ENCODE data around the gene ZFAND2A.

The ZFAND2A gene

DNA sequence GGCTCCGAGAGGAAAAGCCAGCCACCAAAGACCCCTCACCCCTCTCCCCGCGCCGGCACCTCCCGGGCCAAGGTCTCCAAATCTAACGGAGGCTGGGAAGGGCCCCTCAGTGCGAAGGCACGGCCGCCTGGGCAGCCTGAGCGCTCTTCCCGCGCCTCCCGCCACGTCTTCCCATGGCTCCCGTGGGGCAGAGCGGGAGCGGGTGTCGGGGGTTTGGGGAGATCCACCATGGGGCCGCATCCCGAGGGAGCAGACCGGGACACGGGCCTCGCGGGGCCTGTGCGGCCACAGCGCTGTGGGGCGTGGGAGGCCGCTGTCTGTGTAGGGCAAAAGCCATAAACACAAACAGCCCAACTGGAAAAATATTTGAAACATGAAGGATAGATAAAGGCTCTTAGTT lies 49.6 kb downstream of the ZFAND2A start:
- DNase-seq (ENCODE audit: extremely low read depth in 1 of 2, low read depth in 1 of 2): no peak

DNA sequence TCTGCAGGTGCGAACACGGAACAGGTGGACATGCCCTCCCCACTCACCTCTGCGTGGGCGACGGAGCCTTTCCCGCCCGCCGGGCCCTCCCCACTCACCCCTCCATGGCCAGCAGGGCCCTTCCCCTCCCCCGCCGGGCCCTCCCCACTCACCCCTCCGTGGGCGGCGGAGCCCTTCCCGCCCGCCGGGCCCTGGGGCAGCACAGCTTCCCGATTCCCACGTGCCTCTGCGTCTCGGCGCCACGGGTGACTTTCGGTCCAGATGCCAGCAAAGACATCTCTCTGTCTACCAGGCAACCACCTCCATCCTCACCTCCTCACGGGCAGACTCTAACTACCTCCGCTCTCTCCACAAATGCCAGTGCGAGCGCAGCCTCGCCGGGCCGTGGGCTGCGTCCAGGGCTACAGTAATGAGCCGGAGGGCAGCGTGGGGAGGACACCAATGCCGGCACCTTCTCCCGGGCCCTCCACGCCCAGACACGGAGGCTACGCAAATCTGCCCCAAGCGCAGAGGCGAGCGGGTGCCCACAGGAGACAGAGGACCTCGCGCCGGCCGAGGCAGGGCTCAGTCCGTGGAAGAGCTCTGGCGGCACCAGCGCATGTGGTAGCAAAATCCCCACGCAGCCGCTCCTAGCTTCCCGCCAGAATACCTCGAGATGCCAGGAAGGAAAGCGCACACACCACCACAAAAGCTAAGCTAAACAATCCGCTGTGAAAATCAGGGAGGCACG lies 50.2 kb downstream of the ZFAND2A start:
- no peak for DNase-seq (ENCODE audit: extremely low read depth in 1 of 2, low read depth in 1 of 2)

DNA sequence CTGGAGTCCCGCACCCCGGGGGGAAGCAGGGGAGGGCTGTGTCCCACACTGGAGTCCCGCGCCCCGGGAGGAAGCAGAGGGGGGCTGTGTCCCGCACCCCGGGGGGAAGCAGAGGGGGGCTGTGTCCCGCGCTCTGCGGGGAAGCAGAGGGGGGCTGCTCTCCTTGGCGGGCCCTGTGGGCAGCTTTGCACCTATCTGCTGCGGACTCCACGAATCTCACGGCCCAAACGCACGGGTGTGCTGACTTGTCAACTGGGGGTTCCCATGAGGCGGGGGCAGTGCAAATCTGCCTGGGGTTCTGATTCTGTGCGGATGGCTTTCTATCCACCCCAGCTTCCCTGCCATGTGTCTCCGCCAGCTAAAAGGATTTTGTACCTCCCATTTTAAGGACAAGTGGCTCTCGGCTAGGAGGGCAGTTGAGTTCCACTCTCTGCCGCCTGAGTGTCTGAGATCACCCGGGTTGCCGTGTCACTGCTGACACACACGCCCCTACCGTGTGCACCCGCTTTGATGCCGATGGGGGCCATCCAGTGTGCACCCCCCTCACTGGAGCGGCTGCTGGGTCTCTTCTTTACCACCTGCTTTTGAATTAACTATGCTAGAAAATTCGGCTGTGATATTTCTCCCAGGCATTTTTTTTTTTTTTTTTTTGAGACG lies 51.6 kb downstream of the ZFAND2A start:
- DNase-seq (ENCODE audit: extremely low read depth in 1 of 2, low read depth in 1 of 2): no peak

DNA sequence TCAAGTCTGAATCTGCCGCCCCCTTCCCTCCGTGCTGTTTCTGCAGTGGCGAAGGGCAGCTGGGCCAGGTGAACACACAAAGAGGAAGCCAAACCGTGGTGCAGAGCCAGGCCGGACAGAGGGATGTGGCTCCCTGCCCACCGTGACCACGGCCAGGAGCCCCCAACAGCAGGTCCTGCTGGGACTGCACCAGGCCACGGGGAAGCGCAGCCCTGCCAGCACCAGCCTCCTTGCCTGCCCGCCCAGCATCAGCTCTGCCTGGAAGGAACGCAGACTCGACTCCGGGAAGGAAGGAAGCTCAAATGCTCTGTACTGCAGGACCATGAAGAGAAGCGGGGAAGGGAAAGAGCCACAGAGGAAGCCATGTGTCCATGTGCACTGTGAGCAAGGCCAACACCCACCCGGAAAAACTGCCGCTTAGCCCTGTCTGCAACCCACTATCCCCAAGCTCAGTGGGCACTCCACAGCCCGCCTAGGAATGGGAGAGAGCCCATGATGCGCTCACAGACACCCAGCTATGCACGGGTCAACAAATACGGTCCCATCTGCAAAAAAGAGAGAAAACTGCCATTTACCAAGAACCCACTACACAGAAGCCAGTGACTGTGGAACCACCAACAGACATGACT lies 53.1 kb downstream of the ZFAND2A start:
- DNase-seq (ENCODE audit: extremely low read depth in 1 of 2, low read depth in 1 of 2): no peak

DNA sequence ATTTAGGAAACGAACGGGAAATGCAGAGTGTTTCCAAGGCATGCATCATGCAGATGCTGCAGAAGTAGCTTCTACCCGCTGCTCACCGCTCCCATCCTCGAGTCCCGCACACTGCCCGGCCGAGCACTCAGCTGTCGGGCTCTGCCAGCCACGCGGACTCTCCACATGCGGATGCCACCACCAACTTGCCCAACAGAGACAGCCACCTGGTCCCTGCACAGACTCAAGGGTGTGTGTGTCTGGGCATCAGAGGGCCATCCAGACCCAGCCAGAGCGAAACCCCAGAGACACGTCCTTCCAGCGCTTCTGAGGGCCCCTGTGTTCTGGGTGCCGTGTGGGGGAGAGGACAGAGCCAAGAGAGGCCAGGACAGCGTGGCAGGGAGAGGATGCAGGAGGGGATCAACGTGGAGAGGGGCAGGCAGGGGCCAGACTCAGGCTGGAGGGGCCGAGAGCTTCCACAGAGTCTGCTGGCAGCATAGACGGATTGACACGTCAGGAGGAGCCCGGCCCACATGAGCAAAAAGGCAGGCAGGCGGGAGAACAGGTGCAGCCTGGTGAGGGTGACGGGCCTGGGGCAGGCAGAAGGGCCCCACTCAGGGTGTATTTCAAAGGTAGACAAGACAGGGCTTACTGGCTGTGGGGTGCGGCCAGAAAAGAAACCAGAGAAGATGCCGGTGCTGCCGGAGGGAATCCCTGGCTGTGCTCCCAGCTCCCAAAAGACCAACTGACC lies 53.8 kb downstream of the ZFAND2A start:
- DNase-seq (ENCODE audit: extremely low read depth in 1 of 2, low read depth in 1 of 2): no peak

DNA sequence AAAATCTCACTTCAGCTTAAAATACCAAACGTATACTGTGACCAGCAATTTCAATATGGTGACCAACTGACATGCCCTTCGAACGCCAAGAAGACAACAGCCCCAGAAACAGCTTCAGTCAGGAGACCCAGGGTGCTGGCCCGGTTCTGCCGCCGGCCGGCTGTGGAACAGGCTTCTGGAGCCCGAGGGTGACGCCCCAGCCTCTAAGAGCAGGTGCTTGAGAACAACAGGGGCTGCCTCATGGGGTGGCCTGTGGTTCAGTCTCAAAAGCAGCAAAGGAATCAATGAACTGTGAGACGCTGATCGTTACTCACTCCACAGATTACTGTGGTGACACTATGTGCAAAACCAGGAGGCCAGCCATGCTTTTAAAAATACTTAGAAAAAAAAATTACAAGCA lies 54.8 kb downstream of the ZFAND2A start:
- DNase-seq (ENCODE audit: extremely low read depth in 1 of 2, low read depth in 1 of 2): no peak

DNA sequence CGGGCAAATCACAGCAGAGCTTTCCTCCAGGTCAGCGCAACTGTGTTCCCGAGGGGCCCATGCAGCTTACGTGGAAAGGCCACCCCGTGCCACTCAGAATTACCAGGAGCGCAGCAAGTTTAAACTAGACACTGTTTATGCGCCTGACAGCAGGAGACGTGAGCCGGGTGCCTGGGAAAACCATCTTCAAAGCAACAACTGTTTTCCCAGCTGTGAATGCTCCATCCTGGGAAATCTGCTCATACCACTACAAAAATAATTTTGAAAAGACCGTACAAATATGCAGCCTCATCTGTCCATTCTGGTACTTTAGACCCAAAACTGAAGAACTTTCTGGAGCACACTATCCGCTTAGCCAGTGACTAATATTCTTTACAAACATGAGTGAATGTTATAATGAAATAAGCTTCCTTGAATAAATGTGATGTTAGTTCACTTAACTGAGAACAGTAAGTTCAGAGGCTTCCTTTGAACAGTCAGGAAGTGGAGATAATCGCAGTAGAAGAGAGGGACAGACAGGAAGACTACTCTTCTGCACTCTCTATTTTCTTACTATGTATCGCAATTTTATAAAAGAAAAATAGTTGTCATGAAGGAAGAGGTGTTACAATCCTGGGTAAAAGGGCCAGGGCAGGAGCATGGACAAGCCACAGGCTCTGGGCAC lies 55.3 kb downstream of the ZFAND2A start:
- no peak for DNase-seq (ENCODE audit: extremely low read depth in 1 of 2, low read depth in 1 of 2)

DNA sequence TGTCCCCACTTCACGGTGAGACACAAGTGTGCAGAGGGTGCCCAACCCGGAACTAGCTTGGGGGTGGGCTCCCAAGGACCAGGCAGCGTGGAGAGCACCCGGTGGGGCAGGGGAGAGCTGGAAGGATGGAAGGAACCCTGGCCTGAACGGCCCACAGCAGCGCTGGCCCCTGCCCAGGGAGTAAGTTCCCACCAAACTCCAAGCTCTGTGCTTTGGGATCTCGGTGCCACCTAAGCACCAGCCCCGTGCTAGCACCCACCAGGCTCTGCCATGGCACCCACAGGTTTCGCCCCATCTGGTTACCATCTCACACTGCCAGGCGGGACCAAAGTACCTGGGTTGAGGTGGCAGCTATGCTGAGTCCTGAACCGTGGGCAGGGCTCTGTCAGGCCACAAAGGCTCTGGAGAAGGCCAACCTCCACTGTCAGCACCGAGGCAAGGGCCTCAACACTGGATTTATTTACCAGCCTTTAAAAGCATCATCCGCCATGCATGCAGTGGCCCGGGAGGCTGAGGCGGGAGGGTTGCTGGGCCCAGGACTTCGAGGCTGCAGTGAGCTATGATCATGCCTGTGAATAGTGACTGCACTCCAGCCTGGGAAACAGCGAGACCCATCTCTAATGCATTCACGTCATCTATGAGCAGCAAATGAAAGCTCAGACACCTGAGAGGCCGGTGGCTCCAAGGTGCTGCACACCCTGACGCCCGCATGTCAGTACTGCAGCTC lies 56.0 kb downstream of the ZFAND2A start:
- no peak for DNase-seq (ENCODE audit: extremely low read depth in 1 of 2, low read depth in 1 of 2)

DNA sequence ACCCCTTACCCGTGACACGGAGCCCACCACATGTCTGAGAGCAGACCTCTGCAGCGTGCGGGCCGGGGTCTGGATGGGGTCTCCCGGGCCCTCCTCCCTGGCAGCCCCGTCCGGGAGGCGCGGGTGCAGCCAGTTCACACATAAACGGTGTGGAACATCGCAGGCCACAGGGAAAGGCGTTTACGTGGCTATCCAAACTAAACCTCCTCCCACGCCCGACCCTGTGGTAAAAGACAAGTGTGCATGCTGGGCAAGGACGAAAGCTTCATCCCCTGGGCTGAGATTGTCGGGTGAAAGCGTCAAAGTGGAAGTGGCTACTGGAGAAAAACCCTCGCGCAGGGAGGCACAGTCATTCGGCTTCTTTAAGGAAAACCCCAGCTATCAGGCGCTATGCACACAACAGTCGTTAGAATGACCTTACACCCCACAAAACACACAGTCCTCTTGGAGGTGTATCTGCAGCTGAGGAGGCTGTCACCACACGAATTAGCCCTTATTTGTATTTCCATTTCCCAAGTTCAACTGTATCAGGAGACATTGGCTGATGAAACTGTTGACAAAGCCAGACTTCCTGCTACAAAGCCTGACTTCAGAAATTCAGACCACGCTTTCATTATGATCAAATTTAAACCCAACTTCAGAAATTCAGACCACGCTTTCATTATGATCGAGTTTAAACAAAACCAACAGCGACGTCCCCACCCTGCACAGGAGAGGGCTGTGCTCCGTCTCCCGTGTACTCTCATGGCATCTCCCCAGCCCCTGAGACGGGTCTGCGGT lies 56.8 kb downstream of the ZFAND2A start:
- no peak for DNase-seq (ENCODE audit: extremely low read depth in 1 of 2, low read depth in 1 of 2)
